Naive thymus-derived CD4-positive, alpha-beta T cell (primary cell): ENCODE data around the gene DIO3. TPM values are rescaled to one million over a fixed set of nuclear protein-coding genes. Genes with fewer than 3 reads are reported as not detected.

Source experiments
- ATAC-seq: fragments of 150-1000 bp; cut with Tn5 transposase; 2 replicates; pipeline ENCODE4 v1.10.0; 2021; ENCODE audit warnings: mild to moderate bottlenecking, moderate library complexity
- CTCF ChIA-PET: fragments of 350-600 bp; sonication (Branson Sonifier 250); formaldehyde crosslinking; loops from one replicate; lab custom pipeline; 2021; ENCODE audit warnings: antibody characterized with exemption; lab: Charles Lee
- POLR2A ChIA-PET: fragments of 350-600 bp; sonication (Branson Sonifier 250); formaldehyde crosslinking; loops from one replicate; lab custom pipeline; 2021; ENCODE audit warnings: antibody characterized with exemption, inconsistent platforms; lab: Charles Lee
- DNase-seq, 9 donors: peaks; one replicate each; pipeline versions ENCODE4 v3.0.0 to v3.0.0-alpha.2; 2020 to 2022; ENCODE audit warnings: mixed read lengths in 1 of 9
- H3K27ac ChIP-seq: one replicate; pipeline ENCODE4 v1.7.0; 2013; ENCODE audit warnings: mild to moderate bottlenecking, low read depth, low read length, moderate library complexity
- H3K27me3 ChIP-seq, 2 donors: one replicate each; pipeline ENCODE4 v1.7.0; 2013; ENCODE audit warnings: low read length in 2 of 2, mild to moderate bottlenecking in 2 of 2, moderate library complexity in 2 of 2; ENCODE audit not compliant: control insufficient read depth in 2 of 2, insufficient read depth in 2 of 2
- H3K36me3 ChIP-seq, 3 experiments: 1 replicate in 2 of 3; 2 replicates in 1 of 3; pipeline ENCODE4 v1.7.0; 2013; ENCODE audit warnings: low read length in 3 of 3, mild to moderate bottlenecking in 3 of 3, moderate library complexity in 1 of 3; ENCODE audit not compliant: insufficient read depth in 3 of 3, control insufficient read depth in 2 of 3
- H3K4me1 ChIP-seq, 2 donors: one replicate each; pipeline ENCODE4 v1.7.0; 2013; ENCODE audit warnings: low read length in 2 of 2, mild to moderate bottlenecking in 2 of 2, moderate library complexity in 1 of 2; ENCODE audit not compliant: control insufficient read depth in 2 of 2, insufficient read depth in 2 of 2
- H3K4me3 ChIP-seq: 2 replicates; pipeline ENCODE4 v1.7.0; 2013; ENCODE audit warnings: mild to moderate bottlenecking, low read length
- H3K9me3 ChIP-seq, 3 experiments: 1 replicate in 2 of 3; 2 replicates in 1 of 3; pipeline ENCODE4 v1.7.0; 2013; ENCODE audit warnings: low read length in 3 of 3; ENCODE audit not compliant: control insufficient read depth in 2 of 3
- H3K27ac Mint-ChIP-seq, 9 donors: one replicate each; pipeline ENCODE4 v1.8.0; 2020 to 2022; ENCODE audit warnings: mixed read lengths in 9 of 9, mild to moderate bottlenecking in 8 of 9, moderate library complexity in 5 of 9, inconsistent platforms in 2 of 9
- H3K27me3 Mint-ChIP-seq, 5 donors: one replicate each; pipeline ENCODE4 v1.8.0; 2021 to 2022; ENCODE audit warnings: mixed read lengths in 5 of 5, mild to moderate bottlenecking in 1 of 5
- H3K36me3 Mint-ChIP-seq, 5 donors: one replicate each; pipeline ENCODE4 v1.8.0; 2020 to 2022; ENCODE audit warnings: mixed read lengths in 5 of 5, mild to moderate bottlenecking in 3 of 5, inconsistent platforms in 1 of 5
- H3K4me1 Mint-ChIP-seq, 7 donors: one replicate each; pipeline ENCODE4 v1.8.0; 2020 to 2022; ENCODE audit warnings: mixed read lengths in 7 of 7, mild to moderate bottlenecking in 3 of 7, inconsistent platforms in 1 of 7
- H3K4me3 Mint-ChIP-seq, 10 donors: one replicate each; pipeline ENCODE4 v1.8.0; 2020 to 2022; ENCODE audit warnings: mild to moderate bottlenecking in 10 of 10, mixed read lengths in 10 of 10, moderate library complexity in 6 of 10, inconsistent platforms in 2 of 10
- H3K9me3 Mint-ChIP-seq, 11 donors: one replicate each; pipeline ENCODE4 v1.8.0; 2020 to 2022; ENCODE audit warnings: mixed read lengths in 11 of 11, mild to moderate bottlenecking in 4 of 11, inconsistent platforms in 1 of 11, moderate library complexity in 1 of 11
- intact Hi-C, 2 donors: fragments of 100-400 bp; cut with micrococcal nuclease; formaldehyde crosslinking; loops; one replicate each; pipeline ENCODE4 v1.15.1; 2023
- polyA plus RNA-seq, 2 donors: library from polyadenylated mRNA; unstranded; fragments of 300-500 nt; fragmentation: Illumina TruSeq; gene quantifications; one replicate each; pipeline ENCODE4 v1.2.3, GENCODE V29; 2021
- total RNA-seq, 6 experiments: library from RNA in 5 of 6; stranded (reverse) in 5 of 6; gene quantifications; 1 replicate in 5 of 6; 2 replicates in 1 of 6; pipeline ENCODE4 v1.2.3 and lab custom pipeline; 2021 to 2026

Gene DIO3
- total and polyA plus RNA-seq, 7 experiments from 2014 or later: not detected

DNA sequence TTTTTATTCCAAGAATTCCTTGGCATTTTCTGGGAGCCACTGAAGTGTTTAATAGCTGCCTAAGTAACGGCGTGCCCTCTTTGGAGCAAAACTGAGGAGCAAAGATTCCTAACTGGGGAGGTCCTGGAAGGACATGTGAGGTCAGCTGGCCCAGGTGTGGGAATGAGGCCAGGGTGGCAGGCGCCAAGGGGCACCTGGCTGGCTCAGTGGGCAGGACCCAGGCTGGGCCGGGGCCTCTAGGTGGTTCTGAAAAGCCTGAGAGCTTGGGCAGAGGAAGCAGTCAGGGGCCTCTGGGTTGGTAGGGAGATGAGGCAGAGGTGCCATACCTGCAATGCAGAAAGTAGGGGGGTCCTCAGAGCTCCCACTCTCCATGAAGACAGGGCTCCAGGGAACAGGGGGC, 27.1 kb upstream of the DIO3 start:
- Mint-ChIP-seq H3K36me3 (no peaks in the 10 kb centered on the region), H3K27me3 (peaks cover 0 to 11% (median 5%) of the 10 kb centered on the region in 5 donors), H3K4me3 (no peak overlapping the region), H3K9me3 (no peaks in the 10 kb centered on the region), H3K27ac (peak overlapping the region in 1 of 9 donors; percentile 47), H3K4me1 (peaks cover 12 to 39% (median 26%) of the 10 kb centered on the region in 7 donors)
- intact Hi-C loops: no loop called here
- H3K27me3 ChIP-seq: peaks cover 0 to 2% of the 10 kb centered on the region in 2 donors
- no peaks in the 10 kb centered on the region for H3K9me3 ChIP-seq
- H3K36me3 ChIP-seq: no peaks in the 10 kb centered on the region
- DNase-seq (no peak), ATAC-seq (no peak)
- POLR2A ChIA-PET: no interaction called here
- no peak overlapping the region for H3K4me3 ChIP-seq
- H3K4me1 ChIP-seq: peaks cover 0 to 19% of the 10 kb centered on the region in 2 donors
- CTCF ChIA-PET: no interaction called here
- no peak overlapping the region for H3K27ac ChIP-seq

DNA sequence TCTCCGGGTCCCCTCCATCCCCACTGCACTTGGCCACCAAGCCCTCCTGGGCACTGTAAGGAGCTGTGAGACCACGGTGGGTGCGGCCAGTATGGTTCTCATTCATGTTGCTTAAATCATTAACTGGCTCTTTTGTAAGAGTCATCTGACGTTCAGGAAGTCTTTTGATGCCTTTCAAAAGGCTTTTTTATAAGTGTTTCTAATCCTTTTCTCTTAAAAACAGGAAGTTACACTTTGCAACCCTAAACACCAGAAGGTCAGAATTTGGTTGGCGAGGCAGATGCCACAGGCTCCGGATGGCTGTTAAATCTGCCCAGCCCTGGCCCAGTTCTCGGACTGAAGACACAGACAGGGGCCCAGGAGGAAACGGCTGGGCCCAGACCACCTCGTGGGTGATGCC, 26.1 kb upstream of the DIO3 start:
- H3K9me3 ChIP-seq: no peaks in the 10 kb centered on the region
- Mint-ChIP-seq H3K36me3 (no peaks in the 10 kb centered on the region), H3K27ac (peak overlapping the region in 3 of 9 donors; percentile 15 to 63 (median 60)), H3K9me3 (no peaks in the 10 kb centered on the region), H3K4me3 (peak overlapping the region in 6 of 10 donors; percentile 11 to 41 (median 34)), H3K4me1 (peaks cover 12 to 32% (median 20%) of the 10 kb centered on the region in 7 donors), H3K27me3 (peaks cover 0 to 11% (median 5%) of the 10 kb centered on the region in 5 donors)
- CTCF ChIA-PET: no interaction called here
- H3K27ac ChIP-seq: no peak overlapping the region
- peak; percentile 73 for ATAC-seq
- intact Hi-C loops: no loop called here
- DNase-seq: no peak
- peaks cover 0 to 19% of the 10 kb centered on the region in 2 donors for H3K4me1 ChIP-seq
- no peak overlapping the region for H3K4me3 ChIP-seq
- no peaks in the 10 kb centered on the region for H3K36me3 ChIP-seq
- H3K27me3 ChIP-seq: peaks cover 0 to 2% of the 10 kb centered on the region in 2 donors
- POLR2A ChIA-PET: no interaction called here

DNA sequence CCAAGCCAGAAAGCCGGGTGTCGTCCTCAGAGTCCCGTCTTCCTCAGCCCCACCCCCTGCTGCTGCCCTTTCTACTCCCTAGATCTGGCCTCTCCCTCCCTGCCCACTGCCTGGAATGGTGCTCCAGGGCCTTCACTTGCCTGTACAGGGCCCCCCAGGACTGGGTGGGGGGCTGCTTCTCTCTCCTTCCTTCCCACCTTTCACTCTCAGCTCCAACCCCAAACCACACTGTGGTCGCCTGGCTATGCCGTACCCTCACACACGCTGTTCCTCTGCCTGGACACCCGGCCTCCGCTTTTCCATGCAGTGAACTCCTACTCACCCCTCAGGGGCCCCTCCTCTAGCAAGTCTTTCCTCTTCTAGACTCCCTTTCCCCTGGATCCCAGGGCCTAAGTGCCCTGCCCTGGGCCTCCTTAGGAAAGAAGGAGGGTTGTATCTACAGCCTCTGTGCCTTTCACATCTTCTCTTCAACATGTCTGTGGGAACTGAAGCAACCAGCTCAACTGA, 25.5 kb upstream of the DIO3 start:
- Mint-ChIP-seq H3K9me3 (no peaks in the 10 kb centered on the region), H3K4me1 (peaks cover 12 to 26% (median 17%) of the 10 kb centered on the region in 7 donors), H3K4me3 (peak overlapping the region in 8 of 10 donors; percentile 6 to 59 (median 40)), H3K36me3 (no peaks in the 10 kb centered on the region), H3K27me3 (peaks cover 0 to 11% (median 5%) of the 10 kb centered on the region in 5 donors), H3K27ac (peak overlapping the region in 6 of 9 donors; percentile 15 to 81 (median 56))
- DNase-seq: no peak
- H3K9me3 ChIP-seq: no peaks in the 10 kb centered on the region
- H3K36me3 ChIP-seq: no peaks in the 10 kb centered on the region
- H3K27ac ChIP-seq: no peak overlapping the region
- intact Hi-C loops: no loop called here
- POLR2A ChIA-PET: no interaction called here
- peaks cover 0 to 2% of the 10 kb centered on the region in 2 donors for H3K27me3 ChIP-seq
- H3K4me3 ChIP-seq: no peak overlapping the region
- H3K4me1 ChIP-seq: peaks cover 0 to 19% of the 10 kb centered on the region in 2 donors
- CTCF ChIA-PET: no interaction called here
- peak; percentile 21 for ATAC-seq

DNA sequence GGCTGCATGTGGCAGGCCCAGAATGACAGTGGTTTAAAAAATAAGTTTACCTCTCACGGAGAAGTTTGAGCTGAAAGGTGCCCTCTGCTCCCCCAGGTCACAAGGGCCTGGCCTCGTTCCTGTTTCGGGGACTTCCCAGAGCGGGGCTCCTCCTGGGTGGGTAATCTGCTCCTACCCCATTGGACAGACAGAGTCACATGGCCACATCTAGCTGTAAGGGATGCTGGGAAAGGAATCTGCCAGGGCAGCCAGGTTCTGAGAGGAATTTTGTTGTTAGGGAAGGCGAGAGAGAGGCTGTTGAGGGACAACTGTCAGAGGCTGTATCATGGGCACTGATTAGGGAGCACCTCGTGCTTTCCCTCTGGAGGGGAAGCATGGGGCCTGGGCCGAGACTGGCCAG, 24.0 kb upstream of the DIO3 start:
- H3K4me3 Mint-ChIP-seq: no peak overlapping the region
- H3K36me3 Mint-ChIP-seq: no peaks in the 10 kb centered on the region
- H3K27me3 Mint-ChIP-seq: peaks cover 0 to 11% (median 5%) of the 10 kb centered on the region in 5 donors
- ChIA-PET POLR2A (no interaction called here), CTCF (no interaction called here)
- Histone ChIP-seq H3K27ac (no peak overlapping the region), H3K9me3 (no peaks in the 10 kb centered on the region), H3K27me3 (peaks cover 0 to 2% of the 10 kb centered on the region in 2 donors), H3K36me3 (no peaks in the 10 kb centered on the region), H3K4me1 (peaks cover 0 to 19% of the 10 kb centered on the region in 2 donors), H3K4me3 (no peak overlapping the region)
- H3K4me1 Mint-ChIP-seq: peaks cover 12 to 24% (median 17%) of the 10 kb centered on the region in 7 donors
- peak overlapping the region in 1 of 9 donors; percentile 59 for H3K27ac Mint-ChIP-seq
- DNase-seq: no peak
- ATAC-seq: no peak
- H3K9me3 Mint-ChIP-seq: no peaks in the 10 kb centered on the region
- intact Hi-C loops: no loop called here

DNA sequence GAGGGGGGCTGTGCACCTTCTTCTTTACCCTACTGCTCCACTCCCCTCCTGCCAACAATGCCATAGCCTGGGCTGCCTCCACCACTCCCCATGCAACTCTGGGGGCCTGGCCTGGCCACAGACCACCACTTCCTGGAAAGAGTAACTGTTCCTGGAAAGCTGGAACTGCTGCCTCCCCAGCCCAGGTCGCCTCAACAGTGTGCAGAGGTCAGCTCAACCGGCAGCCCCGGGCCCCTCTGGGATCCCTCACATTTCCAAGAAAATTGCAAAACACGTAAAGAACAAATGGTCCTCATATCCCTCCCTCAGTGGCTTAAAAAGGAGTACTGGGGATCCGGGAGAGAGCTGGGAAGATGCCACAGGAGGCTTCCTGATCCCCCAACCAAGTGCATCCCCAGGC, 22.4 kb upstream of the DIO3 start:
- Histone ChIP-seq H3K9me3 (peaks cover 0 to 4% (median 0%) of the 10 kb centered on the region in 3 experiments), H3K36me3 (no peaks in the 10 kb centered on the region), H3K4me1 (peaks cover 0 to 19% of the 10 kb centered on the region in 2 donors), H3K4me3 (no peak overlapping the region), H3K27ac (no peak overlapping the region), H3K27me3 (peaks cover 0 to 2% of the 10 kb centered on the region in 2 donors)
- POLR2A ChIA-PET: no interaction called here
- peaks cover 12 to 24% (median 16%) of the 10 kb centered on the region in 7 donors for H3K4me1 Mint-ChIP-seq
- ATAC-seq (no peak), DNase-seq (no peak)
- CTCF ChIA-PET: no interaction called here
- peaks cover 0 to 11% (median 5%) of the 10 kb centered on the region in 5 donors for H3K27me3 Mint-ChIP-seq
- H3K36me3 Mint-ChIP-seq: peaks cover 0 to 5% (median 0%) of the 10 kb centered on the region in 5 donors
- no peak overlapping the region for H3K27ac Mint-ChIP-seq
- no peak overlapping the region for H3K4me3 Mint-ChIP-seq
- H3K9me3 Mint-ChIP-seq: peaks cover 0 to 6% (median 3%) of the 10 kb centered on the region in 11 donors
- intact Hi-C loops: no loop called here

DNA sequence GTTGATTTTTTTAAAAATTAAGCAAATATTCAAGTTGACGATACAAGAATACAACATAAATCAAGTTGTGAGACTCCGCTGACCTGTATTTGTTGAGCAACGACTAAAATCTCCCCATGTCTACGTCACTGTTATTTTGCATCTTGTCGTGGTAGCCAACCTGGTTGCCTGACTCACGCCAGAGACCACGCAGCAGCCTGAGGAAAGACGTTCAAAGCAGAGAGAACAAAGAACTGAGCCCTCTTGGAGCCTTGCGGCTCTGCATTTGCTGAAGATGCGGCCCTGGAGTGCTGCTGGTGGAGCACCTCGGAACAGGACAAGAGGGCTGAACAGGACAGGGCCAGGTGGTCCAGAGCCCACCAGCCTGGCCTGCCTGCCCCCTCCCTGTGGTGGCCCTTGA, 21.4 kb upstream of the DIO3 start:
- H3K9me3 ChIP-seq: peaks cover 0 to 9% (median 0%) of the 10 kb centered on the region in 3 experiments
- intact Hi-C loops: no loop called here
- H3K27me3 ChIP-seq: peaks cover 0 to 2% of the 10 kb centered on the region in 2 donors
- ChIA-PET POLR2A (no interaction called here), CTCF (no interaction called here)
- Mint-ChIP-seq H3K4me3 (no peak overlapping the region), H3K27ac (no peak overlapping the region), H3K4me1 (peaks cover 12 to 19% (median 13%) of the 10 kb centered on the region in 7 donors), H3K36me3 (peaks cover 0 to 5% (median 0%) of the 10 kb centered on the region in 5 donors), H3K9me3 (peaks cover 0 to 14% (median 6%) of the 10 kb centered on the region in 11 donors), H3K27me3 (peaks cover 0 to 11% (median 5%) of the 10 kb centered on the region in 5 donors)
- H3K27ac ChIP-seq: no peak overlapping the region
- DNase-seq (no peak), ATAC-seq (no peak)
- H3K4me3 ChIP-seq: no peak overlapping the region
- peaks cover 0 to 14% of the 10 kb centered on the region in 2 donors for H3K4me1 ChIP-seq
- no peaks in the 10 kb centered on the region for H3K36me3 ChIP-seq
